Motor neuron (in vitro differentiated cells): ENCODE data around the gene MARCHF3. TPM values are rescaled to one million over a fixed set of nuclear protein-coding genes. Genes with fewer than 3 reads are reported as not detected.

Experiments
- ATAC-seq, 8 experiments: fragments of 200-7000 bp; cut with Tn5 transposase; replicated peaks in 6 of 8; 2 replicates each; pipeline ENCODE4 v1.8.0; 2021; ENCODE audit warnings: mild to moderate bottlenecking in 8 of 8, moderate library complexity in 8 of 8
- H3K27ac ChIP-seq, 2 donors: fragments of 250-450 bp; sonication (Bioruptor Pico); 2 replicates each; pipeline ENCODE4 v1.9.0; 2021; ENCODE audit warnings: antibody characterized with exemption in 2 of 2, mild to moderate bottlenecking in 2 of 2, moderate library complexity in 1 of 2
- H3K4me1 ChIP-seq, 2 donors: fragments of 250-450 bp; sonication (Bioruptor Pico); replicated peaks in 1 of 2; 2 replicates each; pipeline ENCODE4 v1.6.1; 2021; ENCODE audit warnings: antibody characterized with exemption in 2 of 2, mild to moderate bottlenecking in 2 of 2, moderate library complexity in 1 of 2
- H3K4me3 ChIP-seq, 5 donors: fragments of 250-450 bp; sonication (Bioruptor Pico); 2 replicates each; pipeline ENCODE4 v1.9.0; 2021; ENCODE audit warnings: antibody characterized with exemption in 5 of 5, mild to moderate bottlenecking in 5 of 5, moderate library complexity in 4 of 5
- WGBS, 10 experiments: fragments of 450-650 bp; shearing (Covaris generic); methylation state at CpG; one replicate each; pipeline ENCODE4 v1.0.0; 2022; 5-methylcytosine and 5-hydroxymethylcytosine counted together
- in situ Hi-C, 9 experiments: fragments of 400-800 bp; cut with MboI; loops; one replicate each; pipeline ENCODE4 v1.15.0; 2021; ENCODE audit warnings: low sequenced_read_pairs in 9 of 9, low pct_unique_long_range_greater_than_20kb in 2 of 9; ENCODE audit not compliant: unreplicated experiment in 9 of 9
- total RNA-seq, 8 experiments: library from RNA; unstranded; fragments of 300-600 nt; gene quantifications; 2 replicates each; pipeline versions ENCODE4 v1.2.3 to v1.2.4, GENCODE V29; 2022

Gene MARCHF3
- total RNA-seq, 8 experiments from 2014 or later, result 2.4 to 21.4 (median 4.4) TPM

GRCh38 chr5:126925482-126925881, 104.9 kb downstream of the MARCHF3 start:
- Histone ChIP-seq H3K4me3 (no peak overlapping the region), H3K27ac (no peak overlapping the region), H3K4me1 (peaks cover 15 to 23% of the 10 kb centered on the region in 2 donors)
- in situ Hi-C loops, result no loop called here
- WGBS, 10 experiments, result 0 to 100% (median 52%) methylated on average over 1 to 3 of the region's 3 CpGs
- ATAC-seq, result no peak

- ATAC-seq, result no peak
- WGBS, 10 experiments, result 60 to 100% (median 91%) methylated on average over 2 to 8 of the region's 9 CpGs; no CpG with 5 or more reads in 1 of the 10 experiments
- in situ Hi-C loops, result no loop called here
- no peak overlapping the region for H3K27ac ChIP-seq
- H3K4me1 ChIP-seq, result peaks cover 21 to 33% of the 10 kb centered on the region in 2 donors
- no peak overlapping the region for H3K4me3 ChIP-seq
Measured at GRCh38 chr5:126924331-126925033, 105.9 kb downstream of the MARCHF3 start.

GRCh38 chr5:126921241-126922091, 108.9 kb downstream of the MARCHF3 start:
- peak in 1 of 8 experiments; percentile 70 for ATAC-seq
- 56 to 83% (median 67%) methylated on average over 3 to 8 of the region's 9 CpGs; no CpG with 5 or more reads in 1 of the 10 experiments for WGBS, 10 experiments
- in situ Hi-C loops, result no loop called here
- H3K4me1 ChIP-seq, result peaks cover 37 to 46% of the 10 kb centered on the region in 2 donors
- no peak overlapping the region for H3K27ac ChIP-seq
- H3K4me3 ChIP-seq, result no peak overlapping the region

GRCh38 chr5:126920291-126920690, 110.1 kb downstream of the MARCHF3 start:
- WGBS, 10 experiments, result 20 to 100% (median 76%) methylated on average over 1 to 5 of the region's 5 CpGs; no CpG with 5 or more reads in 3 of the 10 experiments
- ATAC-seq, result peak in 4 of 8 experiments; percentile 26 to 81 (median 48)
- H3K27ac ChIP-seq, result no peak overlapping the region

GRCh38 chr5:126919566-126919965, 110.8 kb downstream of the MARCHF3 start:
- ATAC-seq, result no peak
- Histone ChIP-seq H3K27ac (no peak overlapping the region), H3K4me3 (no peak overlapping the region), H3K4me1 (peaks cover 39 to 50% of the 10 kb centered on the region in 2 donors)
- in situ Hi-C loops, result no loop called here
- WGBS, 10 experiments, result 86 to 100% (median 94%) methylated on average over 1 to 7 of the region's 7 CpGs; no CpG with 5 or more reads in 1 of the 10 experiments

More at GRCh38 chr5:126920291-126920690, 110.1 kb downstream of the MARCHF3 start:
- no peak overlapping the region for H3K4me3 ChIP-seq
- in situ Hi-C loops, result no loop called here
- peaks cover 37 to 46% of the 10 kb centered on the region in 2 donors for H3K4me1 ChIP-seq

GRCh38 chr5:126918615-126918957, 111.8 kb downstream of the MARCHF3 start:
- Histone ChIP-seq H3K27ac (no peak overlapping the region), H3K4me1 (peaks cover 39 to 50% of the 10 kb centered on the region in 2 donors), H3K4me3 (no peak overlapping the region)
- WGBS, 10 experiments, result 66 to 100% (median 86%) methylated on average over 1 to 3 of the region's 3 CpGs
- no peak for ATAC-seq
- in situ Hi-C loops, result no loop called here

GRCh38 chr5:126917918-126918614, 112.3 kb downstream of the MARCHF3 start:
- Histone ChIP-seq H3K4me3 (no peak overlapping the region), H3K4me1 (peaks cover 39 to 50% of the 10 kb centered on the region in 2 donors), H3K27ac (no peak overlapping the region)
- in situ Hi-C loops, result no loop called here
- peak in 5 of 8 experiments; percentile 91 to 98 (median 97) for ATAC-seq
- WGBS, 10 experiments, result 25 to 67% (median 36%) methylated on average over 2 to 5 of the region's 9 CpGs; no CpG with 5 or more reads in 4 of the 10 experiments

- WGBS, 10 experiments, result 60 to 100% (median 85%) methylated on average over 1 to 2 of the region's 2 CpGs; no CpG with 5 or more reads in 1 of the 10 experiments
- ATAC-seq, result no peak
- no peak overlapping the region for H3K27ac ChIP-seq
- peaks cover 24 to 45% of the 10 kb centered on the region in 2 donors for H3K4me1 ChIP-seq
- in situ Hi-C loops, result no loop called here
- H3K4me3 ChIP-seq, result no peak overlapping the region
Measured at GRCh38 chr5:126915496-126915895, 114.9 kb downstream of the MARCHF3 start.

- H3K4me3 ChIP-seq, result no peak overlapping the region
- peaks cover 20 to 40% of the 10 kb centered on the region in 2 donors for H3K4me1 ChIP-seq
- 20 to 91% (median 70%) methylated on average over 1 to 6 of the region's 9 CpGs; no CpG with 5 or more reads in 4 of the 10 experiments for WGBS, 10 experiments
- in situ Hi-C loops, result no loop called here
- H3K27ac ChIP-seq, result no peak overlapping the region
- peak in 3 of 8 experiments; percentile 8 to 31 (median 29) for ATAC-seq
Measured at GRCh38 chr5:126914801-126915436, 115.4 kb downstream of the MARCHF3 start.

GRCh38 chr5:126912616-126913200, 117.7 kb downstream of the MARCHF3 start:
- WGBS, 10 experiments, result 33 to 100% (median 48%) methylated on average over 1 to 6 of the region's 6 CpGs
- no peak overlapping the region for H3K4me3 ChIP-seq
- H3K27ac ChIP-seq, result no peak overlapping the region
- peaks cover 3 to 18% of the 10 kb centered on the region in 2 donors for H3K4me1 ChIP-seq
- in situ Hi-C loops, result no loop called here
- ATAC-seq, result no peak

- Histone ChIP-seq H3K4me3 (no peak overlapping the region), H3K4me1 (peaks cover 3 to 15% of the 10 kb centered on the region in 2 donors), H3K27ac (no peak overlapping the region)
- ATAC-seq, result no peak
- in situ Hi-C loops, result no loop called here
- WGBS, 10 experiments, result 7 to 90% (median 78%) methylated on average over 2 to 3 of the region's 3 CpGs
Measured at GRCh38 chr5:126911986-126912385, 118.4 kb downstream of the MARCHF3 start.

- Histone ChIP-seq H3K27ac (no peak overlapping the region), H3K4me1 (peaks cover 2 to 13% of the 10 kb centered on the region in 2 donors), H3K4me3 (no peak overlapping the region)
- in situ Hi-C loops, result no loop called here
- no peak for ATAC-seq
- 40 to 100% (median 89%) methylated on average over 1 to 2 of the region's 2 CpGs; no CpG with 5 or more reads in 1 of the 10 experiments for WGBS, 10 experiments
Measured at GRCh38 chr5:126909856-126910255, 120.5 kb downstream of the MARCHF3 start.
